Heart left ventricle (tissue), 16 donors: ENCODE results near the gene GUF1. TPM values are rescaled to one million over a fixed set of nuclear protein-coding genes. Genes with fewer than 3 reads are reported as not detected.
"Not testable (repeated sequence)": the region's sequence is repeated elsewhere in the genome, so short reads cannot be mapped to it uniquely, and the experiment has no call there.

Experiments used
- ATAC-seq, 4 donors: fragments of 200-7000 bp; cut with Tn5 transposase; one replicate each; pipeline ENCODE4 v1.9.1; 2020 to 2022; ENCODE audit warnings: moderate library complexity in 4 of 4, mild to moderate bottlenecking in 3 of 4, moderate number of reproducible peaks in 1 of 4
- DNase-seq, 5 donors: peaks; one replicate each; pipeline ENCODE4 v3.0.0-alpha.2; 2020
- H3K27ac ChIP-seq, 12 donors: fragments of 200-600 bp; sonication (generic) in 4 of 12; one replicate each; pipeline versions ENCODE4 v1.5.0 to v1.8.0; 2016 to 2022; ENCODE audit warnings: mild to moderate bottlenecking in 2 of 12
- H3K27me3 ChIP-seq, 9 donors: fragments of 200-600 bp; sonication (generic) in 2 of 9; one replicate each; pipeline versions ENCODE4 v1.5.1 to v1.8.0; 2016 to 2022; ENCODE audit warnings: mild to moderate bottlenecking in 3 of 9
- H3K36me3 ChIP-seq, 9 donors: fragments of 200-600 bp; sonication (generic) in 2 of 9; one replicate each; pipeline versions ENCODE4 v1.5.0 to v1.8.0; 2018 to 2022; ENCODE audit warnings: mild to moderate bottlenecking in 2 of 9
- H3K4me1 ChIP-seq, 12 donors: fragments of 200-600 bp; sonication (generic) in 4 of 12; one replicate each; pipeline versions ENCODE4 v1.5.0 to v1.8.0; 2016 to 2022; ENCODE audit warnings: mild to moderate bottlenecking in 3 of 12
- H3K4me3 ChIP-seq, 12 donors: fragments of 200-600 bp; sonication (generic) in 4 of 12; one replicate each; pipeline versions ENCODE4 v1.5.0 to v1.8.0; 2017 to 2022; ENCODE audit warnings: mild to moderate bottlenecking in 9 of 12, moderate library complexity in 4 of 12
- H3K9me3 ChIP-seq, 12 donors: fragments of 200-600 bp; sonication (generic) in 4 of 12; one replicate each; pipeline versions ENCODE4 v1.5.0 to v1.8.0; 2016 to 2022; ENCODE audit warnings: mild to moderate bottlenecking in 1 of 12
- POLR2A ChIP-seq, 2 donors: fragments of 450-650 bp; IDR thresholded peaks; one replicate each; pipeline ENCODE4 v1.6.1; 2017; ENCODE audit warnings: antibody characterized with exemption in 2 of 2, mild to moderate bottlenecking in 2 of 2, moderate library complexity in 2 of 2
- WGBS, 4 donors: extraction: QIAGEN DNeasy Blood & Tissue Kit in 2 of 4; methylation state at CpG; one replicate each; pipeline versions ENCODE4 v1.1.5 to v1.1.7; 2013 to 2018; 5-methylcytosine and 5-hydroxymethylcytosine counted together
- intact Hi-C, 10 donors: fragments of 100-400 bp; cut with DNase I; formaldehyde crosslinking; loops; one replicate each; pipeline versions ENCODE4 v1.11.1 to v1.14.2; 2022
- polyA plus RNA-seq, 2 donors: library from polyadenylated mRNA; stranded (reverse); fragments of 200-250 nt; gene quantifications; one replicate each; pipeline ENCODE4 v1.2.3, GENCODE V29; 2013
- total RNA-seq, 9 donors: library from RNA; depleted of rRNA in 2 of 9; stranded (reverse); fragments of >200 nt in 2 of 9; fragmentation: NEBNext Ultra II Directional in 3 of 9; extraction: Animal tissue kit (Norgen Biotek cat#: 25700) in 3 of 9; gene quantifications; one replicate each; pipeline versions ENCODE4 v1.1.0 to v1.2.4, GENCODE V29; 2016 to 2023
- TF ChIP-seq, protein P1 (sequence below), 12 donors: fragments of 200-600 bp; sonication (generic) in 4 of 12; IDR thresholded peaks; one replicate each; pipeline versions ENCODE4 v1.5.0 to v1.8.0; 2018 to 2022; ENCODE audit warnings: antibody characterized with exemption in 12 of 12, mild to moderate bottlenecking in 5 of 12
- donor health status: ischemic (EF 13 %, LVEDD 7.1; RV severe dilation, severe dysfunction).
- donor health status: healthy with polysubstance abuse.
- donor health status: DM: no; HTN: yes; CAD: no.
- donor health status: DM: no; HTN: no; CAD: no.
- donor health status: ischemic (EF 25% LVEDD 6.9; RV normal size, moderate dysfunction).
- donor health status: ischemic (EF 25% LVEDD 5.7; RV mildly dilated, moderate dysfunction).
- donor health status: healthy.
- donor health status: DM: yes; HTN: yes; CAD: no.
- donor health status: ischemic (EF 35%, LVEDD 5.7; RV mildly dilated, moderate dysfunction).
- donor health status: nonischemic (EF 11% LVEDD 7.7; RV severe dilation, severe dysfunction).
- donor health status: DM: yes; HTN: yes; CAD: no.
- donor health status: PGD.
- donor health status: ischemic (EF 29% LVEDD 5.4; RV normal size, mild dysfunction).
- donor health status: nonischemic (EF 23%, LVEDD 6.1; RV moderate dilation, normal function).

GUF1 gene
- total and polyA plus RNA-seq, 11 donors = 13.9 to 25.9 (median 19.5) TPM

DNA sequence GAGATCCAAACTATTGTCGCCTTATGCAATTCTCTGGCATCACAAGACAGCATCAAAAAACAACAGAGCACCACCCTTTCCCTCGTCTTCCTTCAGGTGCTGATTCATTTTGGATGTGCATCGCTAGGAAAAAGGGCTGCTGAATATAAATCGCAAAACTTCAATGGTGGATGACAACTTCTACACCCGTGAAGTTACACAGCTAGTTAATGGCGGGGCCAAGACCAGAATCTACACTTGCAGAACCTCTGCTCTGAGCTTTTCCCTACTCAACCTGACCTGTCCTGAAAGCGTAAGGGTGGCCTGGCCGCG lies 47.5 kb downstream of the GUF1 start:
- H3K4me3 ChIP-seq = peak overlapping the region; percentile 74 to 91 (median 80)
- H3K4me1 ChIP-seq = peaks cover 0 to 33% (median 13%) of the 10 kb centered on the region in 12 donors
- intact Hi-C loops = loop anchor here in 3 of 10 donors (5.0 to 10.0 kb wide), 2 partner anchors 48 to 51 kb away; partner anchors contain the start of gene GUF1 (in 3 of the 3)
- DNase-seq = no peak
- H3K36me3 ChIP-seq = no peaks in the 10 kb centered on the region
- no peaks in the 10 kb centered on the region for H3K9me3 ChIP-seq
- WGBS, 4 donors = 0 to 3% (median 1%) methylated on average over 9 of the region's 9 CpGs
- no peaks in the 10 kb centered on the region for H3K27me3 ChIP-seq
- H3K27ac ChIP-seq = peak overlapping the region; percentile 56 to 94 (median 85)
- peak in 1 of 4 donors; percentile 6 for ATAC-seq
- TF ChIP-seq POLR2A (IDR thresholded peaks at IDR 0.05) = no peak
- TF ChIP-seq, protein P1, sequence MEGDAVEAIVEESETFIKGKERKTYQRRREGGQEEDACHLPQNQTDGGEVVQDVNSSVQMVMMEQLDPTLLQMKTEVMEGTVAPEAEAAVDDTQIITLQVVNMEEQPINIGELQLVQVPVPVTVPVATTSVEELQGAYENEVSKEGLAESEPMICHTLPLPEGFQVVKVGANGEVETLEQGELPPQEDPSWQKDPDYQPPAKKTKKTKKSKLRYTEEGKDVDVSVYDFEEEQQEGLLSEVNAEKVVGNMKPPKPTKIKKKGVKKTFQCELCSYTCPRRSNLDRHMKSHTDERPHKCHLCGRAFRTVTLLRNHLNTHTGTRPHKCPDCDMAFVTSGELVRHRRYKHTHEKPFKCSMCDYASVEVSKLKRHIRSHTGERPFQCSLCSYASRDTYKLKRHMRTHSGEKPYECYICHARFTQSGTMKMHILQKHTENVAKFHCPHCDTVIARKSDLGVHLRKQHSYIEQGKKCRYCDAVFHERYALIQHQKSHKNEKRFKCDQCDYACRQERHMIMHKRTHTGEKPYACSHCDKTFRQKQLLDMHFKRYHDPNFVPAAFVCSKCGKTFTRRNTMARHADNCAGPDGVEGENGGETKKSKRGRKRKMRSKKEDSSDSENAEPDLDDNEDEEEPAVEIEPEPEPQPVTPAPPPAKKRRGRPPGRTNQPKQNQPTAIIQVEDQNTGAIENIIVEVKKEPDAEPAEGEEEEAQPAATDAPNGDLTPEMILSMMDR (IDR thresholded peaks at IDR 0.05) = no peak

DNA sequence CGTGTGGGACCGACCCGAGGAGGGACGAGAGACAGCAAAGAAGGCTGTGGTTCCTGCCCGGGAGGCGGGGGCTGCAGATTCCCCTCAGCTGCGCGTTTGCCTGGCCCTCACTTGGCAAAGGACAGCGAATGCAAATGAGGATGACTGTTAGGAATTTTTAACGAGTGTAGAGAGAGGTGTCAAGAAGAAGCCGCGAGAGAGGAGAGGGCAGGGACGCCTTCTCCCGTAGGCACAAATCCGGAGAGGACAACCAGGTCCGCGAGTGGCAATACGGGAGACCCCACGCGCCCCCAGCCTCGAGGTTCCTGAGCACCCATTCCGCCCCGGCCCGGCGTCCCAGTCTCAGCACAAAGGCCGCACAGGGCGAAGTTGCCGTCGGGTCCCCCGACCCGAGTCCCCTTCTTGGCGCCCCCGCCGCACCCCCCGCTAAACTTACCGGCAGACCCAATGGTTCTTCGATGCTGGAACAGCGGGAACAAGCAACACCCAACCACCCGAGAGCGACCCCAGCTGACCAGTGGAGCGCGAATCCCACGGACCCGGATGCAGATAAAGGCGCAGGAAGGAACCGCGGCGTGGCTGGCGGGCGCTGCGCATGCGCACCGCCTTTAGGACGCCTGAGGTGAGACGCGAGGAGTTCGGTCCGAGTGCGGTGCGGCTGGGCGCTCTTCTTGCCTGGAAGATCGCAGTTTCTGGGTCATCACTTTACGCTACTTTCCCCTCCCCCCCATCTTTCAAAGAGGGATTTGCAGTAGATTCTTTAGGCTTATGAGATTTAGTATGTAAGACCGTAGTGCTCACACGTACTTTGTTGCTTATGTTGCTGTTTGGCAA lies 48.0 kb downstream of the GUF1 start, which contains the start of gene GNPDA2:
TSS of gene GNPDA2 (minus strand) at position 519 of the 834 bp plus-strand sequence. CDS start 4,349 bp downstream, outside the sequence.
- 0 to 1% (median 1%) methylated on average over 48 to 65 of the region's 65 CpGs for WGBS, 4 donors
- Histone ChIP-seq H3K9me3 (no peaks in the 10 kb centered on the region), H3K4me1 (peaks cover 0 to 33% (median 13%) of the 10 kb centered on the region in 12 donors), H3K27me3 (no peaks in the 10 kb centered on the region), H3K27ac (peak within 1 kb of the TSS; percentile 56 to 94 (median 85)), H3K36me3 (no peaks in the 10 kb centered on the region), H3K4me3 (peak within 1 kb of the TSS; percentile 74 to 91 (median 80))
- DNase-seq = peak; percentile 91 to 95 (median 95)
- intact Hi-C loops = loop anchor here in 3 of 10 donors (5.0 to 10.0 kb wide), 2 partner anchors 49 to 51 kb away; partner anchors contain the start of gene GUF1 (in 3 of the 3)
- ATAC-seq = peak; percentile 97 to 99 (median 98)
- TF ChIP-seq POLR2A (IDR thresholded peaks at IDR 0.05) = peak in 1 of 2 donors; percentile 65
- TF ChIP-seq, protein P1 (IDR thresholded peaks at IDR 0.05) = peak in 6 of 12 donors; percentile 12 to 51 (median 28)

DNA sequence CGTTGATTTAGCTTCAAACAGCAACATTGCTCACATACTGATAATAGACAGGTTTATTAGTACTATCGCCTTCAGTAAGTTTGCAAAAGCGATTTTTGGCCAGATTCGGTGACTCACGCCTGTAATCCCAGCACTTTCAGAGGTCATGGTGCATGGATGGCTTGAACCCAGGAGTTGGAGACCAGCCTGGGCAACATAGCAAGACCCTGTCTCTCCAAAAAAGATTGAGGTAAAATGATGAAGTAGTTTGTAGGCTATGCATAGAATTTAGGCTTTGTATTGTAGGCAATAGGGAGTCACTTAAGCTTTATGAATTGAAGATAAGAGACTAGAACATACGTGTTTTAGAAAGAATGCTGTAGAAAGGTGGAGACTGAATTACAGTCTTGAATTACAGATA lies 49.3 kb downstream of the GUF1 start:
- peak overlapping the region in 3 of 12 donors; percentile 75 to 91 (median 77) for H3K4me3 ChIP-seq
- no peaks in the 10 kb centered on the region for H3K27me3 ChIP-seq
- WGBS, 4 donors = 76 to 98% (median 92%) methylated on average over 6 of the region's 6 CpGs
- H3K4me1 ChIP-seq = peaks cover 0 to 28% (median 13%) of the 10 kb centered on the region in 12 donors
- H3K36me3 ChIP-seq = no peaks in the 10 kb centered on the region
- no peak overlapping the region for H3K27ac ChIP-seq
- TF ChIP-seq POLR2A (IDR thresholded peaks at IDR 0.05) = no peak
- TF ChIP-seq, protein P1 (IDR thresholded peaks at IDR 0.05) = no peak
- DNase-seq = no peak
- no peak for ATAC-seq
- H3K9me3 ChIP-seq = no peaks in the 10 kb centered on the region
- intact Hi-C loops = loop anchor here in 3 of 10 donors (5.0 to 10.0 kb wide), 2 partner anchors 50 to 53 kb away; partner anchors contain the start of gene GUF1 (in 3 of the 3)

DNA sequence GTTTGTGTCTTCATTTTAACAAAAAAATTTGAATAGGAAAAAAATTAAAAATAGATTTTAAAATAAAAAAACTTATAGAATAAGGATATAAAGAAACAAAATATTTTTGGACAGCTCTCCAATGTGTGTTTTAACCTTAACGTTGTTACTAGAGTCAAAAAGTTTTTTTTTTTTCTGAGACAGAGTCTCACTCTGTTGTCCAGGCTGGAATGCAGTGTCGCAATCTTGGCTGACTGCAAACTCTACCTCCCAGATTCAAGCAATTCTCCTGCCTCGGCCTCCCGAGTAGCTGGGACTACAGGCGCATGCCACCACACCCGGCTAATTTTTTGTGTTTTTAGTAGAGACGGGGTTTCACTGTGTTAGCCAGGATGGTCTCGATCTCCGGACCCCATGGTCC lies 50.5 kb downstream of the GUF1 start:
- intact Hi-C loops = loop anchor here in 3 of 10 donors (5.0 to 10.0 kb wide), 2 partner anchors 51 to 54 kb away; partner anchors contain the start of gene GUF1 (in 3 of the 3)
- H3K27me3 ChIP-seq, H3K9me3 ChIP-seq, DNase-seq, H3K36me3 ChIP-seq, ATAC-seq, H3K27ac ChIP-seq, H3K4me3 ChIP-seq: not testable (repeated sequence)
- WGBS, 4 donors = 89 to 95% (median 95%) methylated on average over 9 of the region's 9 CpGs
- H3K4me1 ChIP-seq = peaks cover 0 to 25% (median 11%) of the 10 kb centered on the region in 12 donors
